Measurements from ENCODE around the gene SNCA. TPM values are rescaled to one million over a fixed set of nuclear protein-coding genes. Genes with fewer than 3 reads are reported as not detected.

SNCA gene
- total RNA-seq, 2 donors from 2014 or later = 6.2 to 19.8 TPM

- Mint-ChIP-seq H3K9me3 (no peaks in the 10 kb centered on the region), H3K27me3 (peaks cover 0 to 7% of the 10 kb centered on the region in 2 donors), H3K27ac (no peak overlapping the region), H3K36me3 (no peaks in the 10 kb centered on the region), H3K4me3 (no peak overlapping the region), H3K4me1 (ENCODE audit: low read depth in 2 of 2) (no peaks in the 10 kb centered on the region)
- no peak for DNase-seq (ENCODE audit: low spot score)
- no peak for ATAC-seq
These were observed 36.3 kb downstream of the SNCA start for GRCh38 chr4:89800527-89801103.

- ATAC-seq (no peak), DNase-seq (ENCODE audit: low spot score) (no peak)
- no peaks in the 10 kb centered on the region for H3K4me1 Mint-ChIP-seq (ENCODE audit: low read depth in 2 of 2)
- H3K27me3 Mint-ChIP-seq = peaks cover 0 to 7% of the 10 kb centered on the region in 2 donors
- no peaks in the 10 kb centered on the region for H3K9me3 Mint-ChIP-seq
- no peak overlapping the region for H3K4me3 Mint-ChIP-seq
- H3K36me3 Mint-ChIP-seq = no peaks in the 10 kb centered on the region
- H3K27ac Mint-ChIP-seq = no peak overlapping the region
These were observed 36.9 kb downstream of the SNCA start for GRCh38 chr4:89800012-89800516.

DNA sequence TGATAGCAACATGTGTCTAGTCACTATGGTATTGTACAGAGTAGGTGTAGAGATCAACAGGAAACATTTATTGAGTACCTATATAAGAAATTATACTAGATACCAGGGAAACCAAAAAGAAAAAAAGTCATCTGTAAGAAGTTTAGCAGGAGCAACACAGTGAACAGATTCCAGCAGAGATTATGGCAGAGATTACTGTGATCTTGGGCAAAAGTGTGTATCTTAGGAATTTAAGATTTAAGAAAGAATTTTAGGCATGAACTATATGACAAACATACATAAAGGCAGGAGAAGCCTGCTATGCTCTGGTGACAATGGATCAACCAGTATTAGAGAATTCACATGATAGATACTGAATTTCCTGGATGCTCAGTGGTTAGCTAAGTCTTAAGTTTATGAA, 37.9 kb downstream of the SNCA start:
- Mint-ChIP-seq H3K4me3 (no peak overlapping the region), H3K9me3 (no peaks in the 10 kb centered on the region), H3K27me3 (peaks cover 0 to 7% of the 10 kb centered on the region in 2 donors), H3K27ac (no peak overlapping the region), H3K36me3 (no peaks in the 10 kb centered on the region), H3K4me1 (ENCODE audit: low read depth in 2 of 2) (no peaks in the 10 kb centered on the region)
- ATAC-seq (no peak), DNase-seq (ENCODE audit: low spot score) (no peak)

- Mint-ChIP-seq H3K9me3 (no peaks in the 10 kb centered on the region), H3K4me1 (ENCODE audit: low read depth in 2 of 2) (no peaks in the 10 kb centered on the region), H3K27me3 (peaks cover 0 to 7% of the 10 kb centered on the region in 2 donors), H3K4me3 (no peak overlapping the region), H3K36me3 (no peaks in the 10 kb centered on the region), H3K27ac (no peak overlapping the region)
- ATAC-seq (no peak), DNase-seq (ENCODE audit: low spot score) (no peak)
These were observed 39.8 kb downstream of the SNCA start for GRCh38 chr4:89797117-89797516.

DNA sequence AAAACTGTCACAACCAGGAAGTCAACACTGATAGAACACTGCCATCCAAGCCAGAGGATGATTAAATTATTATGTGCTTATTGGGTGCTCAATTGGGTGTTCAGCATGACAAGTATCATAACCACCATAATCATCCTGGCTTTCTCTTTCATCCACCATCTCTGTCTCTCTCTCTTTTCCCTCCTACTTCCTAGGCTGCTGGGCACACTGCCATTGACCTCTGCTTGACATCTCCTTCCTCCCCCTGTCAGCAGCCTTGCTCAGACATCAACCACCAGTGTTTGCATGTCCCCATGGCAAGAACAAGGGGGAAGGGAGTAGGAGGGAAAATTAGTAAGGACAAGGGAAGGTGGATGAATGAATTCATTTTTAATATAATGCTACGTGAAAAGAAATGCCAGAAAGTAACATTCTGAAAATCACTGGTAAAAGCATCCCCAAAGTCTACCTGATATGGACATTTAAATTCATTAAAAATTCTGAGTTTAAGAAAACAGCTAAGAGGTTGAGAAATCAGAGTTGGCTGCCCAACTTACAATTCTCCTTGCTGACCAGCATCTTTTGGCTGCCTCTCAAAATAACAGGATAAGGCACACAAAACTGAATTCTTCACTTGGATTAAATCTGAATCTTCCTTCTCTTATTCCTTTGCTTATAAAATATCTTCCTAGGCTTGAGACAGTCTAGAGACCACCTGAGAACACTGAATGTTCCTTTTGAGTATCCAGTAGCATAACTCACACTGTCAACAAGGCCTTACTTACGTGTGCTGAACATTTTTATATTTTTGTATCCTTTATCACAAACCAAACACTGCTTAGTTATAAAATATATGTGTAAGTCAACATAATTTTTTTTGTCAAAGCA, 48.5 kb downstream of the SNCA start:
- Mint-ChIP-seq H3K27me3 (no peaks in the 10 kb centered on the region), H3K4me1 (ENCODE audit: low read depth in 2 of 2) (no peaks in the 10 kb centered on the region), H3K4me3 (no peak overlapping the region), H3K9me3 (no peaks in the 10 kb centered on the region), H3K27ac (no peak overlapping the region), H3K36me3 (no peaks in the 10 kb centered on the region)
- DNase-seq (ENCODE audit: low spot score) (no peak), ATAC-seq (no peak)

- DNase-seq (ENCODE audit: low spot score) (no peak), ATAC-seq (no peak)
- no peak overlapping the region for H3K27ac Mint-ChIP-seq
- H3K9me3 Mint-ChIP-seq = no peaks in the 10 kb centered on the region
- H3K4me1 Mint-ChIP-seq (ENCODE audit: low read depth in 2 of 2) = peaks cover 0 to 2% of the 10 kb centered on the region in 2 donors
- no peaks in the 10 kb centered on the region for H3K27me3 Mint-ChIP-seq
- H3K36me3 Mint-ChIP-seq = no peaks in the 10 kb centered on the region
- H3K4me3 Mint-ChIP-seq = no peak overlapping the region
These were observed 52.2 kb downstream of the SNCA start for GRCh38 chr4:89784686-89785231.

DNA sequence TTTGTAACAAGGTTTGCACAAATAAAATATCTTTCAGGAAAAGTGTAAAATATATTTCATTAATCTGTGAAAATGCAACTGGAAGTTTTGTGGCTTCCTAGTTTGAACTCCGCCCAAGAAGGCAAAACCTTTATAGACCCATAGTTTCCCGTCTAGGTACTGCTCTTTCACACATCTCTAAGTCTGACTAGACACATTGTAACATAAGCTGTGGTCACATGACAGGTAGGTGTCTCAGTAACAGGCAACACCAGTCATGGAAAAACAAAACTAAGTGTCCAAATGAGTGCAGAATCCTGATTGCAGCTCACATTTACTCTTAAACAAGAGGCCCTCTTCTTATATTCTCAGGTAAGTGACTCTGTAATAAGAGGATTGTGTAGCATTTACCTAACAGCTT, 55.6 kb downstream of the SNCA start:
- Mint-ChIP-seq H3K27ac (no peak overlapping the region), H3K9me3 (no peaks in the 10 kb centered on the region), H3K4me1 (ENCODE audit: low read depth in 2 of 2) (peaks cover 0 to 2% of the 10 kb centered on the region in 2 donors), H3K4me3 (no peak overlapping the region), H3K36me3 (peaks cover 15% of the 10 kb centered on the region), H3K27me3 (no peaks in the 10 kb centered on the region)
- DNase-seq (ENCODE audit: low spot score) (no peak), ATAC-seq (peak in 1 of 2 donors; percentile 61)

DNA sequence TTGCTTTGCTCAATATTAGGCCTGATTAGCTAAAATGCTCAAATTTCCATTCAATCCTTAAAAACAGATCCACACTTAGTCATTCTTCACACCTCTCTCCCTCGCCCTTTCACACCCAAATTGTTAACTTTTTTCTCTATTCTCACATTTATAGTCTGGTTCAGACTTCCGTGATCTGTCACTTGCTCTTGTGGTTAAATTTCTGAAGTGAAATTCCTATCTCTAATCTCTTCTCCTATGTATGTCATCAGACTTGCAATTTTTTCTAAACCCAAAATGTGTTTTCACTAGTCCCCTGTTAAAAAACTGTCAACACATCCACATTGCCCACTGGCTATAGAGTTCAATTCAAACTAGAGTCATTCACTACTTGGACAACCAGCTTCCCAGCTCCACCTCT, 63.2 kb downstream of the SNCA start:
- Mint-ChIP-seq H3K27me3 (no peaks in the 10 kb centered on the region), H3K4me3 (peak overlapping the region; percentile 14), H3K27ac (peak overlapping the region in 1 of 2 donors; percentile 15), H3K9me3 (no peaks in the 10 kb centered on the region), H3K36me3 (peaks cover 28% of the 10 kb centered on the region), H3K4me1 (ENCODE audit: low read depth in 2 of 2) (peaks cover 10 to 19% of the 10 kb centered on the region in 2 donors)
- DNase-seq (ENCODE audit: low spot score) (no peak), ATAC-seq (peak; percentile 17 to 65)

DNA sequence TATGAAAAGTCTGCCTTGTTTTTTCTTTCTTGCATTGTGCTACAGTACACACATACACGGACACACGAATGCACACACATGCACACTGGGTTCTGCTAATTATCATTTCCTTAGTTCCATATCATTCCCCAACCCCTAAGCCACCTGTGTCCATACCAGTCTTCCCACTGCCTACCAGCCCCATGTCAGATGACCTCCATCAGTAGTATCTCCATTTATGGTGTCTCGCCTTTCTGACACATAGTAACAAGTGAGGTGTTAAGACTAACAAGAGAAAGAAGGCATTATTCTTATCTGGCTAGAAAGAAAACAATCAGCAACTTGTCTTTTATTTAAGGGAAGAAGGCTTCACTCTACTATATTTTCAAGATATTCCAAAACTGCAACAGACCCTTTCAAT, 67.1 kb downstream of the SNCA start:
- ATAC-seq (no peak), DNase-seq (ENCODE audit: low spot score) (no peak)
- H3K36me3 Mint-ChIP-seq = peaks cover 6% of the 10 kb centered on the region
- no peaks in the 10 kb centered on the region for H3K9me3 Mint-ChIP-seq
- no peak overlapping the region for H3K4me3 Mint-ChIP-seq
- no peak overlapping the region for H3K27ac Mint-ChIP-seq
- H3K4me1 Mint-ChIP-seq (ENCODE audit: low read depth in 2 of 2) = peaks cover 10 to 17% of the 10 kb centered on the region in 2 donors
- H3K27me3 Mint-ChIP-seq = no peaks in the 10 kb centered on the region

GRCh38 chr4:89767924-89768323, 69.0 kb downstream of the SNCA start:
- Mint-ChIP-seq H3K4me3 (no peak overlapping the region), H3K27me3 (no peaks in the 10 kb centered on the region), H3K27ac (no peak overlapping the region), H3K36me3 (no peaks in the 10 kb centered on the region), H3K9me3 (no peaks in the 10 kb centered on the region), H3K4me1 (ENCODE audit: low read depth in 2 of 2) (peaks cover 0 to 3% of the 10 kb centered on the region in 2 donors)
- ATAC-seq = no peak
- no peak for DNase-seq (ENCODE audit: low spot score)

- Mint-ChIP-seq H3K27ac (no peak overlapping the region), H3K9me3 (no peaks in the 10 kb centered on the region), H3K4me3 (no peak overlapping the region), H3K4me1 (ENCODE audit: low read depth in 2 of 2) (no peaks in the 10 kb centered on the region), H3K27me3 (no peaks in the 10 kb centered on the region), H3K36me3 (no peaks in the 10 kb centered on the region)
- no peak for DNase-seq (ENCODE audit: low spot score)
- no peak for ATAC-seq
These were observed 71.0 kb downstream of the SNCA start for GRCh38 chr4:89765966-89766365.

DNA sequence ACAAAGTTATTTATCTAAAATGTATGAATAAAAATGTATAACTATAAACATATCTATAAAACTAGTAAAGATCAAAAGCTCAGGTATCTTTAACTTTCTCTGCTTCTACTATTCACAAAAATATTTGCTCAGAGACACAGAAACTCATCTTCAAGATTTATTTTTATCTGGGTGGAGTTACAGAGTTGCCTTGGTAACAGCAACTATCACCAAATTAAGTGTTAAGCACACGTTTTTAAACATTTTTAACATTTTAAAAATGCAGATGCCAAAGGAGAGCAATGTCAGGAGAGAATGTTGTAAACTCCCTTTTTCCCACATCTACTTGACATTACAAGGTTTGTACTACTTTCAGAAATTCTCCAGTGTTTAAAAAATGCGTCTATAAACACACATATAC, 71.4 kb downstream of the SNCA start:
- Mint-ChIP-seq H3K9me3 (no peaks in the 10 kb centered on the region), H3K36me3 (no peaks in the 10 kb centered on the region), H3K4me3 (no peak overlapping the region), H3K27ac (no peak overlapping the region), H3K27me3 (no peaks in the 10 kb centered on the region), H3K4me1 (ENCODE audit: low read depth in 2 of 2) (no peaks in the 10 kb centered on the region)
- ATAC-seq = no peak
- DNase-seq (ENCODE audit: low spot score) = no peak

DNA sequence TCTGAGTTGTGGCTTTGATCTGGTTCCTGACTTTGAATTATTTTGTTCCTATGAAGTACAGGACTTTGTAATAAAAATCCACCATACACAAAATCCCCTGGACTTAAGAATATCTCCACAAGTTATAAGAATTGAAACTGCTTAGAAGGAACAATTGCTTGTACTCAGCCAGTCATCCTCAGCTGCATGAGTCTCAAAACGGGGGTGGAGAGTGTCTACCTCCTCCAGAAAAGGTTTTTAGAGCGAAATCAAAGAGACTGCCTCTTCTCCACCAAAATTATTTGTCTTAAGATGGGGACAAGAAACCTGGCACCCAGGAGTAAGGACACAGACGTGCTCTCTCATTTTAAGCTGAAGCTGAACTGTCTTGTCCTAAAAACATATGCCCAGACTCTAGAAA, 74.7 kb downstream of the SNCA start:
- Mint-ChIP-seq H3K9me3 (no peaks in the 10 kb centered on the region), H3K4me3 (no peak overlapping the region), H3K36me3 (no peaks in the 10 kb centered on the region), H3K27ac (no peak overlapping the region), H3K27me3 (no peaks in the 10 kb centered on the region), H3K4me1 (ENCODE audit: low read depth in 2 of 2) (no peaks in the 10 kb centered on the region)
- no peak for DNase-seq (ENCODE audit: low spot score)
- no peak for ATAC-seq

DNA sequence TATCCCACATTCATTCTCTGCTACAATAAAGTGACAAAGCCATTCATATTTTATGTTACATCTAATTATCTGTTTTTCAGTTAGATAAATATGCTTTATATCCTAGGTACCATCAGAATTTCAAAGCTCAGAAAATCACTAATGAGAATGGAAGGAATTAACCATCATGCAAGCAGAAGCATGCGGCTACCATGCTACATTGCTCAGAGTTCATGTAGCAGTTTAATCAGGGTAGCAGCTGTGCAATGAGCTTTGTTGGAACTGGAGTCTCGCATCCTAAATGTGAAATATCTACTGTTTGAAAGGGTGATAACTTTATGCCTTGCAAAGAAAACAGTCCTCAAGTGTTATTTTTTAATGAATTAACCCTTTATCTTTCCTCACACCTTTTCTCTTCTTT, 77.5 kb downstream of the SNCA start:
- no peak for DNase-seq (ENCODE audit: low spot score)
- Mint-ChIP-seq H3K27me3 (no peaks in the 10 kb centered on the region), H3K4me1 (ENCODE audit: low read depth in 2 of 2) (no peaks in the 10 kb centered on the region), H3K27ac (no peak overlapping the region), H3K4me3 (no peak overlapping the region), H3K9me3 (no peaks in the 10 kb centered on the region), H3K36me3 (no peaks in the 10 kb centered on the region)
- ATAC-seq = no peak
